ENCODE measurements around the gene TNRC6C. TPM values are rescaled to one million over a fixed set of nuclear protein-coding genes. Genes with fewer than 3 reads are reported as not detected.

TNRC6C gene
- total and polyA plus RNA-seq, 2 of the 13 experiments (the other 11 are each of a cell fraction or from before 2014, with no cell fraction given): 0.66 to 4.9 TPM

DNA sequence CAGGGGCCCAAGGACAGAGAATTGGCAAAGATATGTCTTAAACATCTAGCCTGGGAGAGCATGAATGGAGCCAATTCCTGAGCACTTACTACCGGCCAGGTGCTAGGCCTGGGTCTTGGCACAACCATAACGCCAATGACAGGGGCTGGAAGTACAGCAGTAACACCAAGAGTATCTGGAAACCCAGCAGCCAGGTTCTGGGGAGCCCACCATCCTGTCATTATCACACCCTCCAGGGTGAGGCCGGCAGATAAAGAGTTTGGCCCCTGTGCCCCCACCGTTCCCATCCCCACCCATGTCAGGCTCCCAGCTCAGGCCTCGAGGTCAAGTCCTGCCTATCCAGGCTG lies 171.6 kb downstream of the TNRC6C start (continued):
- TF ChIP-seq RAD51 (IDR thresholded peaks at IDR 0.05; ENCODE audit: borderline replicate concordance) (no peak), NONO (IDR thresholded peaks at IDR 0.05) (no peak), NONO (CRISPR knock-in tag; conservative IDR thresholded peaks at IDR 0.05) (0 out of 2 replicates have a peak, but pooled peaks have one; percentile 13)
- TF ChIP-seq, protein P1, sequence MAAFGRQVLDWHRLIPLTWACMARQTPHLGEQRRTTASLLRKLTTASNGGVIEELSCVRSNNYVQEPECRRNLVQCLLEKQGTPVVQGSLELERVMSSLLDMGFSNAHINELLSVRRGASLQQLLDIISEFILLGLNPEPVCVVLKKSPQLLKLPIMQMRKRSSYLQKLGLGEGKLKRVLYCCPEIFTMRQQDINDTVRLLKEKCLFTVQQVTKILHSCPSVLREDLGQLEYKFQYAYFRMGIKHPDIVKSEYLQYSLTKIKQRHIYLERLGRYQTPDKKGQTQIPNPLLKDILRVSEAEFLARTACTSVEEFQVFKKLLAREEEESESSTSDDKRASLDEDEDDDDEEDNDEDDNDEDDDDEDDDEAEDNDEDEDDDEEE (CRISPR knock-in tag; IDR thresholded peaks at IDR 0.05): no peak

GRCh38 chr17:78130437-78131101 lies 172.1 kb downstream of the TNRC6C start, which contains the start of gene TMC8:
Gene TMC8, plus strand, starts transcription at chr17:78130771. Its CDS starts 818 bp downstream, at chr17:78131589.
- Histone ChIP-seq H3K4me3 (replicated peaks in 1 of 3; ENCODE audit: insufficient read depth in 1 of 3, low read depth in 2 of 3, low read length in 3 of 3) (peak within 1 kb of the TSS; percentile 2 to 51 (median 35); a peak in 4 of 6 replicates), H3K9me3 (ENCODE audit: low read length) (no peaks in the 10 kb centered on the region), H3K27ac (ENCODE audit: extremely low read length, insufficient read depth, low read length) (peak within 1 kb of the TSS; percentile 6), H3K9ac (ENCODE audit: insufficient read depth, low read depth, low read length) (peak within 1 kb of the TSS; percentile 4; the same call in 1 of the 2 replicates), H3K27me3 (ENCODE audit: control insufficient read depth in 1 of 2, insufficient read depth in 2 of 2, low read length in 2 of 2) (no peaks in the 10 kb centered on the region), H3K4me2 (ENCODE audit: low read depth, low read length) (peak within 1 kb of the TSS; percentile 90), H2AFZ (ENCODE audit: low read length) (no peak within 1 kb of the TSS), H4K20me1 (ENCODE audit: insufficient read depth, low read length) (peaks cover 3% of the 10 kb centered on the region; the same call in 1 of the 2 replicates), H3K4me1 (ENCODE audit: insufficient read depth, low read length) (peaks cover 73% of the 10 kb centered on the region), H3K79me2 (ENCODE audit: insufficient read depth, low read length) (peaks cover 17% of the 10 kb centered on the region), H3K36me3 (replicated peaks in 1 of 2; ENCODE audit: control insufficient read depth in 1 of 2, insufficient read depth in 2 of 2, low read length in 2 of 2) (peaks cover 4 to 9% of the 10 kb centered on the region in 2 experiments; a peak in 3 of 5 replicates)
- no peak for FAIRE-seq
- WGBS (ENCODE audit: low lambda C conversion rate): 60% methylated on average over 7 of the region's 10 CpGs
- no TSS peak for BruUV-seq (replicated peaks)
- peak; percentile 13 for ATAC-seq
- peak; percentile 59 for DNase-seq (ENCODE audit: low spot score)
- in situ Hi-C loops (cut with HindIII; ENCODE audit: extremely low pct_ligation_motif_present, low pct_unique_long_range_greater_than_20kb) (no loop called here), intact Hi-C loops (cut with micrococcal nuclease; ENCODE audit: unreplicated experiment) (no loop called here)
- ChIA-PET CTCF (ENCODE audit: low intra/inter-chr PET ratio, low total read pairs) (no interaction called here), POLR2A (interaction anchor here (1.2 to 4.4 kb wide), 2 partner anchors 8 to 56 kb away, joined by 4 to 57 read pairs; partner anchors contain the start of genes AFMID and TK1)
- TF ChIP-seq, protein P2, sequence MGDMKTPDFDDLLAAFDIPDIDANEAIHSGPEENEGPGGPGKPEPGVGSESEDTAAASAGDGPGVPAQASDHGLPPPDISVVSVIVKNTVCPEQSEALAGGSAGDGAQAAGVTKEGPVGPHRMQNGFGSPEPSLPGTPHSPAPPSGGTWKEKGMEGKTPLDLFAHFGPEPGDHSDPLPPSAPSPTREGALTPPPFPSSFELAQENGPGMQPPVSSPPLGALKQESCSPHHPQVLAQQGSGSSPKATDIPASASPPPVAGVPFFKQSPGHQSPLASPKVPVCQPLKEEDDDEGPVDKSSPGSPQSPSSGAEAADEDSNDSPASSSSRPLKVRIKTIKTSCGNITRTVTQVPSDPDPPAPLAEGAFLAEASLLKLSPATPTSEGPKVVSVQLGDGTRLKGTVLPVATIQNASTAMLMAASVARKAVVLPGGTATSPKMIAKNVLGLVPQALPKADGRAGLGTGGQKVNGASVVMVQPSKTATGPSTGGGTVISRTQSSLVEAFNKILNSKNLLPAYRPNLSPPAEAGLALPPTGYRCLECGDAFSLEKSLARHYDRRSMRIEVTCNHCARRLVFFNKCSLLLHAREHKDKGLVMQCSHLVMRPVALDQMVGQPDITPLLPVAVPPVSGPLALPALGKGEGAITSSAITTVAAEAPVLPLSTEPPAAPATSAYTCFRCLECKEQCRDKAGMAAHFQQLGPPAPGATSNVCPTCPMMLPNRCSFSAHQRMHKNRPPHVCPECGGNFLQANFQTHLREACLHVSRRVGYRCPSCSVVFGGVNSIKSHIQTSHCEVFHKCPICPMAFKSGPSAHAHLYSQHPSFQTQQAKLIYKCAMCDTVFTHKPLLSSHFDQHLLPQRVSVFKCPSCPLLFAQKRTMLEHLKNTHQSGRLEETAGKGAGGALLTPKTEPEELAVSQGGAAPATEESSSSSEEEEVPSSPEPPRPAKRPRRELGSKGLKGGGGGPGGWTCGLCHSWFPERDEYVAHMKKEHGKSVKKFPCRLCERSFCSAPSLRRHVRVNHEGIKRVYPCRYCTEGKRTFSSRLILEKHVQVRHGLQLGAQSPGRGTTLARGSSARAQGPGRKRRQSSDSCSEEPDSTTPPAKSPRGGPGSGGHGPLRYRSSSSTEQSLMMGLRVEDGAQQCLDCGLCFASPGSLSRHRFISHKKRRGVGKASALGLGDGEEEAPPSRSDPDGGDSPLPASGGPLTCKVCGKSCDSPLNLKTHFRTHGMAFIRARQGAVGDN (CRISPR knock-in tag; IDR thresholded peaks at IDR 0.05): peak; percentile 98
- TF ChIP-seq ZNF841 (CRISPR knock-in tag; IDR thresholded peaks at IDR 0.05; ENCODE audit: borderline replicate concordance): no peak
- TF ChIP-seq FOSL2 (CRISPR knock-in tag; IDR thresholded peaks at IDR 0.05): peak; percentile 28; the same call in 1 of the 2 replicates
- TF ChIP-seq HNRNPLL (IDR thresholded peaks at IDR 0.05; ENCODE audit: low read depth, low read length, poor library complexity, severe bottlenecking): peak; percentile 19
- 0 out of 2 replicates have a peak, but pooled peaks have one; percentile 72 for TF ChIP-seq ZNF441 (CRISPR knock-in tag; IDR thresholded peaks at IDR 0.05; ENCODE audit: borderline replicate concordance)
- TF ChIP-seq ZNF572 (CRISPR knock-in tag; IDR thresholded peaks at IDR 0.05): 0 out of 2 replicates have a peak, but pooled peaks have one; percentile 24
- TF ChIP-seq GFI1 (CRISPR knock-in tag; IDR thresholded peaks at IDR 0.05; ENCODE audit: borderline replicate concordance): no peak; the same call in 1 of the 2 replicates
- no peak for TF ChIP-seq ZBTB44 (CRISPR knock-in tag; IDR thresholded peaks at IDR 0.05)
- no peak for TF ChIP-seq ZC3H4 (CRISPR knock-in tag; IDR thresholded peaks at IDR 0.05; ENCODE audit: borderline replicate concordance)
- TF ChIP-seq ZNF44 (CRISPR knock-in tag; IDR thresholded peaks at IDR 0.05): no peak
- TF ChIP-seq THAP11 (CRISPR knock-in tag; IDR thresholded peaks at IDR 0.05): peak; percentile 65
